ENCODE data around the gene SEMA4B. TPM values are rescaled to one million over a fixed set of nuclear protein-coding genes. Genes with fewer than 3 reads are reported as not detected.

The SEMA4B gene
- total and polyA plus RNA-seq, 7 donors = 1.4 to 10.8 (median 4.4) TPM

DNA sequence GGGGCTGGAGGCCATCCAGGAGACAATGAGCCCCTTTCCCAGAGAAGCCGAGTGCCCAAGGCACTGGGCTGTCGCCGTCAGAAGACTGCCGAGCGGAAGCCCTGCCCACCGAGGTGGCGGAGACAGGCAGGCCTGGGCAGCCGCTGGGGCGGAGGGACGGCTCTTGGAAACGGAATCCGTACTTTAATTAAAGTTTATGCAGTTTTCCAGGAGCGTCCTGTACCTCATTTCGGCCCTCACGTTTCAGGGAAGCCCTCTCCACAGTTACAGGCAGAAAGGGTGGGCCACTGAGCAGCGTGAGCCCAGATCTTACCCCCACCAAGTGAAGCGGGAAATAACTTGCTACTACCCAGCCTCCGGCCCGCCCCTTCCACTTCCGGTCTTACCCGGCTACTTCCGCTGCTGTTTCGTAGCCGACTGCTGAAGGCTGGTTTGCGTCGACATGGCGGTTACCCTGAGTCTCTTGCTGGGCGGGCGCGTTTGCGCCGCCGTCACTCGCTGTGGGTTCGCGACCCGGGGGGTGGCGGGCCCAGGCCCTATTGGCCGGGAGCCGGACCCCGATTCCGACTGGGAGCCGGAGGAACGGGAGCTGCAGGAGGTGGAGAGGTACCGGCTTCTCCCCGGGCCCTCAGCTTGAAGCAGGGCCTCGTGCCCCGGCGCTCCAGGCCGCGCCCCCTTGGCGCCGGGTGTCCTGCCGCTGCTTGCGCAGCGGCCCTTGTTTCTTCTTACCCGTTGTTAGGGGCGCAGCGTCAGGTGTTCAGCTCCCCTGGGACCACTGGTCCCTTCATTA, 64.3 kb downstream of the SEMA4B start, which contains the start of gene NGRN:
Gene NGRN (plus strand): TSS at position 402 of the 790 bp plus-strand sequence. CDS start 41 bp downstream, at position 443.
- TF ChIP-seq, protein P1, sequence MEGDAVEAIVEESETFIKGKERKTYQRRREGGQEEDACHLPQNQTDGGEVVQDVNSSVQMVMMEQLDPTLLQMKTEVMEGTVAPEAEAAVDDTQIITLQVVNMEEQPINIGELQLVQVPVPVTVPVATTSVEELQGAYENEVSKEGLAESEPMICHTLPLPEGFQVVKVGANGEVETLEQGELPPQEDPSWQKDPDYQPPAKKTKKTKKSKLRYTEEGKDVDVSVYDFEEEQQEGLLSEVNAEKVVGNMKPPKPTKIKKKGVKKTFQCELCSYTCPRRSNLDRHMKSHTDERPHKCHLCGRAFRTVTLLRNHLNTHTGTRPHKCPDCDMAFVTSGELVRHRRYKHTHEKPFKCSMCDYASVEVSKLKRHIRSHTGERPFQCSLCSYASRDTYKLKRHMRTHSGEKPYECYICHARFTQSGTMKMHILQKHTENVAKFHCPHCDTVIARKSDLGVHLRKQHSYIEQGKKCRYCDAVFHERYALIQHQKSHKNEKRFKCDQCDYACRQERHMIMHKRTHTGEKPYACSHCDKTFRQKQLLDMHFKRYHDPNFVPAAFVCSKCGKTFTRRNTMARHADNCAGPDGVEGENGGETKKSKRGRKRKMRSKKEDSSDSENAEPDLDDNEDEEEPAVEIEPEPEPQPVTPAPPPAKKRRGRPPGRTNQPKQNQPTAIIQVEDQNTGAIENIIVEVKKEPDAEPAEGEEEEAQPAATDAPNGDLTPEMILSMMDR (IDR thresholded peaks at IDR 0.05) = no peak
- Histone ChIP-seq H3K4me1 (peaks cover 42% of the 10 kb centered on the region), H3K27me3 (ENCODE audit: insufficient read depth in 3 of 3, low read length in 2 of 3) (no peaks in the 10 kb centered on the region), H3K27ac (peak within 1 kb of the TSS; percentile 100), H3K36me3 (ENCODE audit: insufficient read depth in 1 of 2, low read depth in 1 of 2) (peaks cover 0 to 38% of the 10 kb centered on the region in 2 donors), H3K4me3 (peak within 1 kb of the TSS; percentile 92), H3K9me3 (no peaks in the 10 kb centered on the region)
- ATAC-seq (peak; percentile 86 to 93 (median 90)), DNase-seq (peak; percentile 92 to 95)
- 0 to 1% (median 0%) methylated on average over 53 to 59 of the region's 59 CpGs for WGBS, 3 donors
- intact Hi-C loops (cut with DNase I) = no loop called here

DNA sequence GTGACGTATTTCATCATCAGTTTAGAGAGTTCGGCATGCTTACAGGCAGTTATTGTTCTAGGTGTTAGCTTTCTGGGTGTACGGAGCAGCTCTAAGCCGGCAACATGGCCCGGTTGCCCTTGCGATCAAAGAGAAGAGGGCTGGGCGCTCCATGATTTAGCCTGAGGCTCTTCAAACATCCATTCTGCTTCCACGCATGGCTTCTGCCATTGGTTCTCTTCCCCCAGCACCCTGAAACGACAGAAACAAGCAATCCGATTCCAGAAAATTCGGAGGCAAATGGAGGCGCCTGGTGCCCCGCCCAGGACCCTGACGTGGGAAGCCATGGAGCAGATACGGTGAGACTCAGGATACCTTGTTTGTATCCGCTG, 64.9 kb downstream of the SEMA4B start:
- Histone ChIP-seq H3K27me3 (ENCODE audit: insufficient read depth in 3 of 3, low read length in 2 of 3) (no peaks in the 10 kb centered on the region), H3K9me3 (no peaks in the 10 kb centered on the region), H3K27ac (peak overlapping the region; percentile 100), H3K36me3 (ENCODE audit: insufficient read depth in 1 of 2, low read depth in 1 of 2) (peaks cover 0 to 40% of the 10 kb centered on the region in 2 donors), H3K4me1 (peaks cover 48% of the 10 kb centered on the region), H3K4me3 (peak overlapping the region; percentile 92)
- 0 to 1% (median 0%) methylated on average over 16 of the region's 16 CpGs for WGBS, 3 donors
- intact Hi-C loops (cut with DNase I) = no loop called here
- TF ChIP-seq, protein P1 (IDR thresholded peaks at IDR 0.05) = no peak
- ATAC-seq = peak; percentile 10 to 18 (median 14)
- peak; percentile 43 to 62 for DNase-seq

DNA sequence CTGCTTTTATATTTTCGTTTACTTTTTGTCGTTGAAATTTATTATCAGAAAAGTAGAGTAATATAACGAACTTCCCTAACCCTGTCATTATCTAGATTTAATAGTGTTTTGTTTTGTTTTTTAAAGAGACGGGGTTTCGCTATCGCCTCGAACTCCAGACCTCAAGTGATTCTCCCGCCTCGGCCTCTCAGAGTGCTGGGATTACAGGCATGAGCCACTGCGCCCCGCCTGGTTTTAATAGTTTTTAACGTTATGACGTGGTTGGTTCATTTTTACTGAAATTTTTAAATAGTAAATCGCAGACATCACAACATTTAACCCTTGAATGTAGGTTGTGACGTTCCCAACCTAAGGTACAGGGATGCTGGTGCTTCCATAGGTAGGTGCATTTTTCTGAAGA, 65.4 kb downstream of the SEMA4B start:
- 9 to 13% (median 10%) methylated on average over 15 of the region's 15 CpGs for WGBS, 3 donors
- TF ChIP-seq, protein P1 (IDR thresholded peaks at IDR 0.05) = no peak
- peaks cover 0 to 45% of the 10 kb centered on the region in 2 donors for H3K36me3 ChIP-seq (ENCODE audit: insufficient read depth in 1 of 2, low read depth in 1 of 2)
- peak overlapping the region; percentile 92 for H3K4me3 ChIP-seq
- ATAC-seq (no peak), DNase-seq (no peak)
- H3K9me3 ChIP-seq = no peaks in the 10 kb centered on the region
- H3K27me3 ChIP-seq (ENCODE audit: insufficient read depth in 3 of 3, low read length in 2 of 3) = no peaks in the 10 kb centered on the region
- peaks cover 53% of the 10 kb centered on the region for H3K4me1 ChIP-seq
- peak overlapping the region; percentile 100 for H3K27ac ChIP-seq
- intact Hi-C loops (cut with DNase I) = no loop called here

DNA sequence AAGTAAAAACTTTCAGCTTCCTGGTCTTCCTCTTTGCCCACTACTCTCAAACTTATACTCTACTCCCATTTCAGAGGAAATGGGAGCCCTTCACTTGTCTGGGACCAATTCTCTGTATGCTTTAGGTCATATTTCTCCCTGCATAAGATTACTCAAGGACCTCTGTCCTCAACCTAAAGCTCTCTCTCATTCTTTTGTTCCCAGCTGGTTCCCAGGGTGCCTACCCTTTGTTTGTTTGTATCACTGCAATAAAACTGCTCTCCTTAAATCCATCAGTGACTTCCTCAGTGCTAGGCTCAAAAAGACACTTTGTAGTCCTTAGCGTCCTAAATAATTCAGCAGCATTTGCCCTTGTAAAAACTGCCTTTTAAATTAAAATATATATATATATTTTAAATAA, 67.3 kb downstream of the SEMA4B start:
- DNase-seq (no peak), ATAC-seq (no peak)
- H3K27ac ChIP-seq = peak overlapping the region; percentile 48
- H3K4me1 ChIP-seq = peaks cover 71% of the 10 kb centered on the region
- 32 to 55% (median 47%) methylated on average over 1 of the region's 1 CpG for WGBS, 3 donors
- intact Hi-C loops (cut with DNase I) = no loop called here
- H3K9me3 ChIP-seq = no peaks in the 10 kb centered on the region
- no peaks in the 10 kb centered on the region for H3K27me3 ChIP-seq (ENCODE audit: insufficient read depth in 3 of 3, low read length in 2 of 3)
- H3K4me3 ChIP-seq = peak overlapping the region; percentile 92
- TF ChIP-seq, protein P1 (IDR thresholded peaks at IDR 0.05) = no peak
- peaks cover 0 to 64% of the 10 kb centered on the region in 2 donors for H3K36me3 ChIP-seq (ENCODE audit: insufficient read depth in 1 of 2, low read depth in 1 of 2)
